Stimulated activated CD4-positive, alpha-beta T cell treated with anti-CD3 and anti-CD28 coated beads, Interleukin-2, amount 100 ng/mL, for 48 hours (primary cell): Measurements from ENCODE around the gene CHKA.

Experiments
- DNase-seq, 2 donors: peaks; one replicate each; pipeline ENCODE4 v3.0.0-alpha.2; 2020

CHKA gene

GRCh38 chr11:68030318-68031143, 90.7 kb downstream of the CHKA start, which contains the start of gene NDUFS8:
Gene NDUFS8 (plus strand): TSS chr11:68030681. CDS start chr11:68032152, 1,471 bp downstream.
- peak; percentile 89 to 94 for DNase-seq

GRCh38 chr11:68028802-68029545, 92.2 kb downstream of the CHKA start:
- DNase-seq, result no peak

- no peak for DNase-seq
These were observed 93.5 kb downstream of the CHKA start for GRCh38 chr11:68027667-68028066.

GRCh38 chr11:68026391-68027105, 94.6 kb downstream of the CHKA start:
- DNase-seq, result no peak

GRCh38 chr11:68025047-68025446, 96.1 kb downstream of the CHKA start:
- DNase-seq, result no peak

GRCh38 chr11:68024508-68024907, 96.7 kb downstream of the CHKA start:
- no peak for DNase-seq

GRCh38 chr11:68022531-68022930, 98.7 kb downstream of the CHKA start:
- DNase-seq, result no peak

GRCh38 chr11:68021167-68021787, 99.9 kb downstream of the CHKA start:
- no peak for DNase-seq

- DNase-seq, result no peak
These were observed 100.6 kb downstream of the CHKA start for GRCh38 chr11:68020575-68020974.

- DNase-seq, result no peak
These were observed 101.7 kb downstream of the CHKA start for GRCh38 chr11:68019486-68019885.

GRCh38 chr11:68018730-68019190, 102.4 kb downstream of the CHKA start:
- DNase-seq, result no peak

GRCh38 chr11:68017980-68018729, 103.0 kb downstream of the CHKA start:
- DNase-seq, result no peak

- no peak for DNase-seq
These were observed 104.0 kb downstream of the CHKA start for GRCh38 chr11:68016904-68017817.

- DNase-seq, result no peak
These were observed 104.9 kb downstream of the CHKA start for GRCh38 chr11:68016161-68016903.

GRCh38 chr11:68015467-68015866, 105.7 kb downstream of the CHKA start:
- no peak for DNase-seq

- DNase-seq, result no peak
These were observed 106.2 kb downstream of the CHKA start for GRCh38 chr11:68014947-68015447.

- DNase-seq, result no peak
These were observed 106.8 kb downstream of the CHKA start for GRCh38 chr11:68014157-68014946.

- DNase-seq, result no peak
These were observed 107.5 kb downstream of the CHKA start for GRCh38 chr11:68013611-68014156.
